Neural crest cell (in vitro differentiated cells): ENCODE measurements around the gene CELSR2. TPM values are rescaled to one million over a fixed set of nuclear protein-coding genes. Genes with fewer than 3 reads are reported as not detected.
A peak's percentile ranks its signal among the peaks of the same experiment; 100 is the strongest.

ENCODE experiments used
- DNase-seq: peaks from one replicate; pipeline ENCODE4 v3.0.0; 2021; ENCODE audit warnings: low read depth, mixed read lengths, low spot score
- H3K27ac Mint-ChIP-seq: one replicate; pipeline ENCODE4 v1.8.0; 2021; ENCODE audit warnings: mild to moderate bottlenecking, mixed read lengths; ENCODE audit not compliant: unreplicated experiment
- H3K27me3 Mint-ChIP-seq: 2 replicates; pipeline ENCODE4 v1.8.0; 2021; ENCODE audit warnings: low read depth, mild to moderate bottlenecking, mixed read lengths
- H3K36me3 Mint-ChIP-seq: 2 replicates; pipeline ENCODE4 v1.8.0; 2021; ENCODE audit warnings: low read depth, mild to moderate bottlenecking, mixed read lengths
- H3K4me1 Mint-ChIP-seq: 2 replicates; pipeline ENCODE4 v1.8.0; 2021; ENCODE audit warnings: mixed read lengths
- H3K4me3 Mint-ChIP-seq: one replicate; pipeline ENCODE4 v1.8.0; 2021; ENCODE audit warnings: mild to moderate bottlenecking, mixed read lengths
- H3K9me3 Mint-ChIP-seq: 2 replicates; pipeline ENCODE4 v1.8.0; 2021; ENCODE audit warnings: mixed read lengths
- total RNA-seq: library from RNA; stranded (reverse); gene quantifications from 2 replicates; pipeline ENCODE4 v1.2.1, GENCODE V29; 2021
- TF ChIP-seq, protein P1 (sequence below): fragments of 200-600 bp; sonication (generic); conservative IDR thresholded peaks from 2 replicates; pipeline ENCODE4 v1.5.0; 2021; ENCODE audit warnings: antibody characterized with exemption, mild to moderate bottlenecking

CELSR2 gene
- total RNA-seq, 1 donor from 2014 or later, result 97.1 TPM

DNA sequence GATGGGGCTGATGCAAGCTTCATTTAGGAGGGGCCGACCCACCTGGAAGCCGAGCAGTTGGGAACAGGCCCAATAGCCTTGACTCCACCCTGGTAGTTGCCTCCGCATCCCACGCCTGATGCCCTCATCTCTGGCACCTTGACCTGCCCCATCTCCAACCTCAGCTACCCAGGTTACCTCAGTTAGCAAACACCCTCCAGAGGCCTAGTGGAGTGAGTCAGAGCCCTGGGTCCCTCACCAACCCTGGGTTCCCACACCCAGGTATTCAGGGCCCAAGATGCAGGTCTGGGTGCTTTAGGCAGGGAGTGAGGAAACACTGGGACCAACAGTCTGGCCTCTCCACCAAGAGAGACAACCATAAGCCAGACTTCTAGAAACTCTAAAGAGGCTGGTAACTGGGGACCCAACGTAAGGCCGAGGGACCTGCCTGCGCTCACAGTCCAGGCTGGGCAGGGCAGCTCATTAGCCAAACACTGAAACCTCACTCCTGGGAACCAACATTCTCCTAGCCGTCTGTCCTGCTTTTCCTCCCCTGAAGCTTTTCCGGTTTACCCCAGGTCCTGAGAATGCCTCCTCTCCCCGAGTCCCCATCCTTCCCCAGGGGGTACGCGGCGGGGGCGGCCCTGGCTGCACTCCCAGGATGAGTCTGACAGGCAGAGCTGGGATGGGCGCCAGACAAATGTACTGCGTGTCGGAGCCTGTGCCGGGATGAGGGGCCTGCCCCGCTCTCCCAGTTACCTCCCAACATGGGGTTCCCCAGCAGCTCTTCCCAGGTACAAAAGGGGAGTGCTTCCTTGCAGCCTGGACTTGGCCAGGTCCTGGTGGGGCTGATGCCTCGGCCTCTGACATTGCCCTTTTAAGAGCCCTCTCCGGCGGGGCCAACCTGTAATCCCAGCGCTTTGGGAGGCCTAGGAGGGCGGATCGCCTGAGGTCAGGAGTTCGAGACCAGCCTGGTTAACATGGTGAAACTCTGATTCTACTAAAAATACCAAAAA, 8.9 kb upstream of the CELSR2 start:
- Mint-ChIP-seq H3K27ac (no peak overlapping the region), H3K4me1 (peaks cover 49% of the 10 kb centered on the region), H3K36me3 (peaks cover 17% of the 10 kb centered on the region), H3K9me3 (no peaks in the 10 kb centered on the region), H3K4me3 (no peak overlapping the region), H3K27me3 (no peaks in the 10 kb centered on the region)
- TF ChIP-seq, protein P1, sequence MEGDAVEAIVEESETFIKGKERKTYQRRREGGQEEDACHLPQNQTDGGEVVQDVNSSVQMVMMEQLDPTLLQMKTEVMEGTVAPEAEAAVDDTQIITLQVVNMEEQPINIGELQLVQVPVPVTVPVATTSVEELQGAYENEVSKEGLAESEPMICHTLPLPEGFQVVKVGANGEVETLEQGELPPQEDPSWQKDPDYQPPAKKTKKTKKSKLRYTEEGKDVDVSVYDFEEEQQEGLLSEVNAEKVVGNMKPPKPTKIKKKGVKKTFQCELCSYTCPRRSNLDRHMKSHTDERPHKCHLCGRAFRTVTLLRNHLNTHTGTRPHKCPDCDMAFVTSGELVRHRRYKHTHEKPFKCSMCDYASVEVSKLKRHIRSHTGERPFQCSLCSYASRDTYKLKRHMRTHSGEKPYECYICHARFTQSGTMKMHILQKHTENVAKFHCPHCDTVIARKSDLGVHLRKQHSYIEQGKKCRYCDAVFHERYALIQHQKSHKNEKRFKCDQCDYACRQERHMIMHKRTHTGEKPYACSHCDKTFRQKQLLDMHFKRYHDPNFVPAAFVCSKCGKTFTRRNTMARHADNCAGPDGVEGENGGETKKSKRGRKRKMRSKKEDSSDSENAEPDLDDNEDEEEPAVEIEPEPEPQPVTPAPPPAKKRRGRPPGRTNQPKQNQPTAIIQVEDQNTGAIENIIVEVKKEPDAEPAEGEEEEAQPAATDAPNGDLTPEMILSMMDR, result no peak
- no peak for DNase-seq

DNA sequence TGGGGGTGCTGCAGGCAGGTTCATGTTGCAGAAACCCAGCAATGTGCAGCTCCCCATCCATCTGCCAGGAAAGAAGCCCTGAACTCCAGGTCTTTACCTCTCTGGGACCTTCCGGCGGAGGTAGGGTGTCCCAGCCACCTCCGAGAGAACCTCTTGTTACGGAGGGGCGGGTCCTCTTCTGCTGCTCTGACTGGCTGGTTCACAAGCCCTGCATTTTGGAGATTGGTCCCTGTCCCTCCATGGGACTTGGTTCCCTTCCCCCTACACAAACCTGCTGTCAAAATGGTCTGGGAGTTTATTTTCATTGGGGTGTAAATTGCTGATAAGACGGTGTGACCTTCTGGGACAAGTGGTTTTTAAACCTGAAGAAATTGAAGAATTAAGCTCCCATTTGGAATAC, 8.0 kb upstream of the CELSR2 start:
- TF ChIP-seq, protein P1, result no peak
- Mint-ChIP-seq H3K27ac (no peak overlapping the region), H3K4me3 (peak overlapping the region; percentile 7), H3K4me1 (peaks cover 50% of the 10 kb centered on the region), H3K27me3 (no peaks in the 10 kb centered on the region), H3K9me3 (no peaks in the 10 kb centered on the region), H3K36me3 (peaks cover 10% of the 10 kb centered on the region)
- DNase-seq, result no peak

DNA sequence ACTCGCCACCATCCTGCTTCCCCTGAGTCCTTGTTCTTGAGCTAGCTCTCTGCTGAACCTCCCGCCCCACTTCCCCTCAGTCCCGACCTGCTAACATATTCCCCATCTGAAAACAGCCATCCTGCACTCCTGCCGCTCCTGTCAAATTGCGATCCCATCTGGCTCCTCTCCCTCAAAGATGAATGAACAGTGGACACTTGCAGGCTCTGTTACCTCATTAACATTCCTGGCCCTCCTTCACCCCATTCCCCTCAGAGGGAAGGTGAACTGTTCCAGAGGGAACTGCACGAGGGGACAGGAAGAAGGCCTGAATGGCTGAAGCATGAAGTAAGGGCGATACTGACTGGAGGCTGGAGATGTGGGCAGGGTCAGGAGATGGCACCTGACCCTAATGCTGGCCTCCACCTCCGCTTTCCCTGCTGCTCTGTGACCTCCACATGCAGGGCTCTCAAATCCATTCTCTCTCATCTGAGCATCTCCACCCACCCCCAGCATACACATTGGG, 7.4 kb upstream of the CELSR2 start:
- Mint-ChIP-seq H3K4me3 (peak overlapping the region; percentile 56), H3K4me1 (peaks cover 55% of the 10 kb centered on the region), H3K36me3 (peaks cover 10% of the 10 kb centered on the region), H3K9me3 (no peaks in the 10 kb centered on the region), H3K27ac (peak overlapping the region; percentile 60), H3K27me3 (no peaks in the 10 kb centered on the region)
- TF ChIP-seq, protein P1, result no peak
- DNase-seq, result no peak

DNA sequence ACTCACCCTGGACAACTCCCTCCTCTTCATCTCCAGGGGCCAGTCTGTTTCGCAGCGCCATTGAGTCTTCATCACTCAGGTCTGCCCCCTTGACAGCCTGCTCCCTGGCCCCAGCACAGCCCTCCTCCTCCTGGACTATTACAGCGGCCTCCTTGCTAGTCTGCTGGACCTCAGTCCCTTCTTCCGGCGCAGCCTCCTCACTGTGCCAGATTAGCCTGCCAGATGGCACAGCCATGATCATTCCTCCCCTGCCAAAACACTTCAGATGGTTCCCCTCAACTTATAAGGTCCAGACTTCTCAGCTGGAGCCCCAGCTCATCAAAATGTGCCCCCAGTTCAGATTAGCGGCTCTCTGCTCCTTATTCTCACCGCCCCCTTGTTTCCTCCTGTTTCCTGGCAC, 7.0 kb upstream of the CELSR2 start:
- Mint-ChIP-seq H3K9me3 (no peaks in the 10 kb centered on the region), H3K27me3 (no peaks in the 10 kb centered on the region), H3K36me3 (peaks cover 5% of the 10 kb centered on the region), H3K4me3 (peak overlapping the region; percentile 56), H3K27ac (no peak overlapping the region), H3K4me1 (peaks cover 50% of the 10 kb centered on the region)
- TF ChIP-seq, protein P1, result no peak
- DNase-seq, result no peak

DNA sequence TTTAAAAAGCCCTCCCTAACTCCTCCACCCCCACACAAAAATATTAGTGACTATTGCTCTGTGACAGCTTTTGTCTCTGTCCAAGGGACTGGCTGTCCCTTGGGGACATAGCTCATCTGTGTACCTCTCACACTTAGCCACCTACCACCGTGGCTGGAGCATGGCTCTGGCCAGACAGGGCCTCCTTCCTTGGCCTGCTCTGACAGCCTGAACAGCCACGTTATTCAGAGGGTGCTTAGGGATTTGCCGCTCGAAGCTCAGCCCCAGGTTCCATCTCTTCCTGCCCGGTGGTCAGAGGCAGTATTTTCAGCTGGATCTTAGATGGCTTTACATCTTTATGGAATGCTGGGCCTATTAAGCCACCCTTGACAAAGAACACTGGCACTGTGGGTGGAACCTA, 6.1 kb upstream of the CELSR2 start:
- peaks cover 42% of the 10 kb centered on the region for H3K4me1 Mint-ChIP-seq
- H3K9me3 Mint-ChIP-seq, result no peaks in the 10 kb centered on the region
- H3K36me3 Mint-ChIP-seq, result no peaks in the 10 kb centered on the region
- DNase-seq, result no peak
- H3K27ac Mint-ChIP-seq, result no peak overlapping the region
- TF ChIP-seq, protein P1, result no peak
- peak overlapping the region; percentile 49 for H3K4me3 Mint-ChIP-seq
- no peaks in the 10 kb centered on the region for H3K27me3 Mint-ChIP-seq
